Liver (tissue), 3 donors: ENCODE data around the gene ST7.

Source experiments
- FOXA1 ChIP-seq: IDR thresholded peaks from 2 replicates; pipeline ENCODE4 v1.6.1; 2016; ENCODE audit warnings: antibody characterized with exemption
- GABPA ChIP-seq, 2 donors: IDR thresholded peaks in 1 of 2; conservative IDR thresholded peaks in 1 of 2; 2 replicates each; pipeline ENCODE4 v1.6.1; 2016; ENCODE audit warnings: antibody characterized with exemption in 2 of 2, mild to moderate bottlenecking in 1 of 2, moderate library complexity in 1 of 2
- HNF4A ChIP-seq, 2 donors: conservative IDR thresholded peaks; 2 replicates each; pipeline ENCODE4 v1.6.1; 2016; ENCODE audit warnings: antibody characterized with exemption in 2 of 2, mild to moderate bottlenecking in 2 of 2
- RAD21 ChIP-seq, 2 donors: IDR thresholded peaks; 2 replicates each; pipeline ENCODE4 v1.6.1; 2016; ENCODE audit warnings: antibody characterized with exemption in 2 of 2, mild to moderate bottlenecking in 2 of 2
- SP1 ChIP-seq: IDR thresholded peaks from 2 replicates; pipeline ENCODE4 v1.6.1; 2018; ENCODE audit warnings: antibody characterized with exemption, mild to moderate bottlenecking
- TAF1 ChIP-seq: conservative IDR thresholded peaks from 2 replicates; pipeline ENCODE4 v1.6.1; 2016; ENCODE audit warnings: antibody characterized with exemption, mild to moderate bottlenecking
- YY1 ChIP-seq: IDR thresholded peaks from 2 replicates; pipeline ENCODE4 v1.6.1; 2016; ENCODE audit warnings: antibody characterized with exemption, mild to moderate bottlenecking
- TF ChIP-seq, protein P1 (sequence below): fragments of 150-350 bp; IDR thresholded peaks from 2 replicates; pipeline ENCODE4 v1.5.1; 2017; ENCODE audit warnings: improper control_type of control experiment, low read depth, low read length; ENCODE audit not compliant: missing input control
- TF ChIP-seq, protein P2 (sequence below): IDR thresholded peaks from 2 replicates; pipeline ENCODE4 v1.6.1; 2016; ENCODE audit warnings: antibody characterized with exemption
- TF ChIP-seq, protein P3 (sequence below): IDR thresholded peaks from 2 replicates; pipeline ENCODE4 v1.6.1; 2016; ENCODE audit warnings: antibody characterized with exemption, mild to moderate bottlenecking
- donor health status: healthy.
- donor health status: healthy.

DNA sequence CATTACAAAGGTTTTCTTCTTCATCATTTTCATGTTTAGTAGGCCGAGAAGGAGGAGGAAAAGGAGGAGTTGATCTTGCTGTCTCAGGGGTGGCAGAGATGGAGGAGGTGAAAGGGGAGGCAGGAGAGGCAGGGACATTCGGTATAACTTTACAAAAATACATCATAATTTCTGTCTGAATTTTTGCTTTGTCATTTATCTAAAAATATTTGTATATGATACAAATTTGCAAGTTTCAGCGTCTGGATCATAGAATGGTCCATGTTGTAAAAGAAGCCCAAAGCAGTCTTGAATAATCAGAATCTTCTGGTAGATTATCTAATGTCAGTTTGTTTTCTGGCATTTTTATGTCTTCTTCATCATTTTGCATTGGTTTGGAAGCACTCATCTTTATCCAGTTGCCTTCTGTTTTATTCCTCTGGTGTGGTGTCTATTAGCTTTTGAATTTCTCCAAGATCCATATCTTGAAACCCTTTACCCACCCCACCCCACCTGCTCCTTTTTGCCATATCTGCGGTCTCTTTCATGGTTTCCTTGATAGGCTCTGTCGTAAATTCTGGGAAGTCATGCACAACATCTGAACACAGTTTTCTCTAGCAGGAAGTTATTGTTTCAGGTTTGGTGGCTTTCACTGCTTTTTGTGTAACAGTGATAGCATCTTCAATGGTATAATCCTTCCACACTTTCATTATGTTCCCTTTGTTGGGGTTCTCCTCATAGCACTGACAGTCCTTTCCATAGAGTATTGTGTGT is 95.0 kb downstream of the ST7 start:
- TF ChIP-seq, protein P1, sequence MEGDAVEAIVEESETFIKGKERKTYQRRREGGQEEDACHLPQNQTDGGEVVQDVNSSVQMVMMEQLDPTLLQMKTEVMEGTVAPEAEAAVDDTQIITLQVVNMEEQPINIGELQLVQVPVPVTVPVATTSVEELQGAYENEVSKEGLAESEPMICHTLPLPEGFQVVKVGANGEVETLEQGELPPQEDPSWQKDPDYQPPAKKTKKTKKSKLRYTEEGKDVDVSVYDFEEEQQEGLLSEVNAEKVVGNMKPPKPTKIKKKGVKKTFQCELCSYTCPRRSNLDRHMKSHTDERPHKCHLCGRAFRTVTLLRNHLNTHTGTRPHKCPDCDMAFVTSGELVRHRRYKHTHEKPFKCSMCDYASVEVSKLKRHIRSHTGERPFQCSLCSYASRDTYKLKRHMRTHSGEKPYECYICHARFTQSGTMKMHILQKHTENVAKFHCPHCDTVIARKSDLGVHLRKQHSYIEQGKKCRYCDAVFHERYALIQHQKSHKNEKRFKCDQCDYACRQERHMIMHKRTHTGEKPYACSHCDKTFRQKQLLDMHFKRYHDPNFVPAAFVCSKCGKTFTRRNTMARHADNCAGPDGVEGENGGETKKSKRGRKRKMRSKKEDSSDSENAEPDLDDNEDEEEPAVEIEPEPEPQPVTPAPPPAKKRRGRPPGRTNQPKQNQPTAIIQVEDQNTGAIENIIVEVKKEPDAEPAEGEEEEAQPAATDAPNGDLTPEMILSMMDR: no peak
- TF ChIP-seq HNF4A (conservative IDR thresholded peaks at IDR 0.05) (no peak), YY1 (no peak), GABPA (IDR thresholded peaks at IDR 0.05 in 1 of 2, conservative IDR thresholded peaks at IDR 0.05 in 1 of 2) (no peak), RAD21 (IDR thresholded peaks at IDR 0.05) (no peak), SP1 (no peak), FOXA1 (no peak), TAF1 (no peak)
- TF ChIP-seq, protein P2, sequence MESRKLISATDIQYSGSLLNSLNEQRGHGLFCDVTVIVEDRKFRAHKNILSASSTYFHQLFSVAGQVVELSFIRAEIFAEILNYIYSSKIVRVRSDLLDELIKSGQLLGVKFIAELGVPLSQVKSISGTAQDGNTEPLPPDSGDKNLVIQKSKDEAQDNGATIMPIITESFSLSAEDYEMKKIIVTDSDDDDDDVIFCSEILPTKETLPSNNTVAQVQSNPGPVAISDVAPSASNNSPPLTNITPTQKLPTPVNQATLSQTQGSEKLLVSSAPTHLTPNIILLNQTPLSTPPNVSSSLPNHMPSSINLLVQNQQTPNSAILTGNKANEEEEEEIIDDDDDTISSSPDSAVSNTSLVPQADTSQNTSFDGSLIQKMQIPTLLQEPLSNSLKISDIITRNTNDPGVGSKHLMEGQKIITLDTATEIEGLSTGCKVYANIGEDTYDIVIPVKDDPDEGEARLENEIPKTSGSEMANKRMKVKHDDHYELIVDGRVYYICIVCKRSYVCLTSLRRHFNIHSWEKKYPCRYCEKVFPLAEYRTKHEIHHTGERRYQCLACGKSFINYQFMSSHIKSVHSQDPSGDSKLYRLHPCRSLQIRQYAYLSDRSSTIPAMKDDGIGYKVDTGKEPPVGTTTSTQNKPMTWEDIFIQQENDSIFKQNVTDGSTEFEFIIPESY: no peak
- TF ChIP-seq, protein P3, sequence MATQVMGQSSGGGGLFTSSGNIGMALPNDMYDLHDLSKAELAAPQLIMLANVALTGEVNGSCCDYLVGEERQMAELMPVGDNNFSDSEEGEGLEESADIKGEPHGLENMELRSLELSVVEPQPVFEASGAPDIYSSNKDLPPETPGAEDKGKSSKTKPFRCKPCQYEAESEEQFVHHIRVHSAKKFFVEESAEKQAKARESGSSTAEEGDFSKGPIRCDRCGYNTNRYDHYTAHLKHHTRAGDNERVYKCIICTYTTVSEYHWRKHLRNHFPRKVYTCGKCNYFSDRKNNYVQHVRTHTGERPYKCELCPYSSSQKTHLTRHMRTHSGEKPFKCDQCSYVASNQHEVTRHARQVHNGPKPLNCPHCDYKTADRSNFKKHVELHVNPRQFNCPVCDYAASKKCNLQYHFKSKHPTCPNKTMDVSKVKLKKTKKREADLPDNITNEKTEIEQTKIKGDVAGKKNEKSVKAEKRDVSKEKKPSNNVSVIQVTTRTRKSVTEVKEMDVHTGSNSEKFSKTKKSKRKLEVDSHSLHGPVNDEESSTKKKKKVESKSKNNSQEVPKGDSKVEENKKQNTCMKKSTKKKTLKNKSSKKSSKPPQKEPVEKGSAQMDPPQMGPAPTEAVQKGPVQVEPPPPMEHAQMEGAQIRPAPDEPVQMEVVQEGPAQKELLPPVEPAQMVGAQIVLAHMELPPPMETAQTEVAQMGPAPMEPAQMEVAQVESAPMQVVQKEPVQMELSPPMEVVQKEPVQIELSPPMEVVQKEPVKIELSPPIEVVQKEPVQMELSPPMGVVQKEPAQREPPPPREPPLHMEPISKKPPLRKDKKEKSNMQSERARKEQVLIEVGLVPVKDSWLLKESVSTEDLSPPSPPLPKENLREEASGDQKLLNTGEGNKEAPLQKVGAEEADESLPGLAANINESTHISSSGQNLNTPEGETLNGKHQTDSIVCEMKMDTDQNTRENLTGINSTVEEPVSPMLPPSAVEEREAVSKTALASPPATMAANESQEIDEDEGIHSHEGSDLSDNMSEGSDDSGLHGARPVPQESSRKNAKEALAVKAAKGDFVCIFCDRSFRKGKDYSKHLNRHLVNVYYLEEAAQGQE: no peak
